MCF 10A (cell line): Measurements from ENCODE around the gene TOMM40. TPM values are rescaled to one million over a fixed set of nuclear protein-coding genes. Genes with fewer than 3 reads are reported as not detected.

ENCODE experiments used
- BruUV-seq: library from RNA; stranded (reverse); fragments of 400-500 nt; replicated peaks from 2 replicates; lab custom pipeline; 2021; lab: Mats Ljungman, UMichigan
- CTCF ChIA-PET: fragments of 300-600 bp; sonication (Branson Sonifier 250); formaldehyde crosslinking; extraction: SDS; loops from one replicate; lab custom pipeline; 2021; ENCODE audit warnings: antibody characterized with exemption, inconsistent platforms; lab: Yijun Ruan, JAX
- POLR2A ChIA-PET: fragments of 300-600, 350-650 bp; sonication (Branson Sonifier 250); formaldehyde crosslinking; extraction: SDS; loops from one replicate; lab custom pipeline; 2020; ENCODE audit warnings: antibody characterized with exemption, inconsistent platforms; lab: Yijun Ruan, JAX
- DNase-seq: peaks from one replicate; pipeline ENCODE4 v3.0.0-alpha.2; 2018; ENCODE audit not compliant: unreplicated experiment
- H3K27ac Mint-ChIP-seq: one replicate; pipeline ENCODE4 v1.8.0; 2022; ENCODE audit warnings: mild to moderate bottlenecking, low read depth, mixed read lengths; ENCODE audit not compliant: unreplicated experiment
- H3K27me3 Mint-ChIP-seq: one replicate; pipeline ENCODE4 v1.8.0; 2022; ENCODE audit warnings: mixed read lengths; ENCODE audit not compliant: insufficient read depth, unreplicated experiment
- H3K36me3 Mint-ChIP-seq: one replicate; pipeline ENCODE4 v1.8.0; 2022; ENCODE audit warnings: mild to moderate bottlenecking, moderate library complexity, mixed read lengths; ENCODE audit not compliant: insufficient read depth, unreplicated experiment
- H3K4me1 Mint-ChIP-seq: one replicate; pipeline ENCODE4 v1.8.0; 2022; ENCODE audit warnings: mixed read lengths; ENCODE audit not compliant: insufficient read depth, unreplicated experiment
- H3K4me3 Mint-ChIP-seq: one replicate; pipeline ENCODE4 v1.8.0; 2022; ENCODE audit warnings: mild to moderate bottlenecking, moderate library complexity, mixed read lengths; ENCODE audit not compliant: unreplicated experiment
- H3K9me3 Mint-ChIP-seq: one replicate; pipeline ENCODE4 v1.8.0; 2022; ENCODE audit warnings: mixed read lengths; ENCODE audit not compliant: unreplicated experiment
- intact Hi-C: fragments of 100-400 bp; cut with micrococcal nuclease; formaldehyde crosslinking; loops from 2 replicates; pipeline ENCODE4 v1.14.1; 2022
- total RNA-seq: library from RNA; stranded (reverse); gene quantifications from 2 replicates; pipeline ENCODE4 v1.2.3, GENCODE V29; 2022
- TF ChIP-seq, protein P1 (sequence below): fragments of 200-600 bp; IDR thresholded peaks from one replicate; pipeline ENCODE4 v1.8.0; 2022; ENCODE audit warnings: antibody characterized with exemption, mild to moderate bottlenecking; ENCODE audit not compliant: unreplicated experiment

The TOMM40 gene
- total RNA-seq, 1 experiment from 2014 or later = 114 TPM

DNA sequence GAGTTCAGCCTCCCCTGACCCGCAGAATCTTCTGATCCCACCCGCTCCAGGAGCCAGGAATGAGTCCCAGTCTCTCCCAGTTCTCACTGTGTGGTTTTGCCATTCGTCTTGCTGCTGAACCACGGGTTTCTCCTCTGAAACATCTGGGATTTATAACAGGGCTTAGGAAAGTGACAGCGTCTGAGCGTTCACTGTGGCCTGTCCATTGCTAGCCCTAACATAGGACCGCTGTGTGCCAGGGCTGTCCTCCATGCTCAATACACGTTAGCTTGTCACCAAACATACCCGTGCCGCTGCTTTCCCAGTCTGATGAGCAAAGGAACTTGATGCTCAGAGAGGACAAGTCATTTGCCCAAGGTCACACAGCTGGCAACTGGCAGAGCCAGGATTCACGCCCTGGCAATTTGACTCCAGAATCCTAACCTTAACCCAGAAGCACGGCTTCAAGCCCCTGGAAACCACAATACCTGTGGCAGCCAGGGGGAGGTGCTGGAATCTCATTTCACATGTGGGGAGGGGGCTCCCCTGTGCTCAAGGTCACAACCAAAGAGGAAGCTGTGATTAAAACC is 13.5 kb downstream of the TOMM40 start:
- POLR2A ChIA-PET = interaction anchor here (0.8 to 1.3 kb wide), 3 partner anchors 11 to 50 kb away, joined by 3 to 4 read pairs (median 3); partner anchors contain the start of gene CLPTM1
- no TSS peak for BruUV-seq
- intact Hi-C loops = no loop called here
- Mint-ChIP-seq H3K36me3 (peaks cover 47% of the 10 kb centered on the region), H3K27me3 (peaks cover 10% of the 10 kb centered on the region), H3K4me3 (no peak overlapping the region), H3K9me3 (no peaks in the 10 kb centered on the region), H3K4me1 (peaks cover 7% of the 10 kb centered on the region), H3K27ac (no peak overlapping the region)
- no peak for DNase-seq
- CTCF ChIA-PET = interaction anchor here (0.6 to 3.9 kb wide), 21 partner anchors 8 to 216 kb away, joined by 3 to 49 read pairs (median 4); partner anchors contain the start of genes APOC1 and TOMM40
- TF ChIP-seq, protein P1, sequence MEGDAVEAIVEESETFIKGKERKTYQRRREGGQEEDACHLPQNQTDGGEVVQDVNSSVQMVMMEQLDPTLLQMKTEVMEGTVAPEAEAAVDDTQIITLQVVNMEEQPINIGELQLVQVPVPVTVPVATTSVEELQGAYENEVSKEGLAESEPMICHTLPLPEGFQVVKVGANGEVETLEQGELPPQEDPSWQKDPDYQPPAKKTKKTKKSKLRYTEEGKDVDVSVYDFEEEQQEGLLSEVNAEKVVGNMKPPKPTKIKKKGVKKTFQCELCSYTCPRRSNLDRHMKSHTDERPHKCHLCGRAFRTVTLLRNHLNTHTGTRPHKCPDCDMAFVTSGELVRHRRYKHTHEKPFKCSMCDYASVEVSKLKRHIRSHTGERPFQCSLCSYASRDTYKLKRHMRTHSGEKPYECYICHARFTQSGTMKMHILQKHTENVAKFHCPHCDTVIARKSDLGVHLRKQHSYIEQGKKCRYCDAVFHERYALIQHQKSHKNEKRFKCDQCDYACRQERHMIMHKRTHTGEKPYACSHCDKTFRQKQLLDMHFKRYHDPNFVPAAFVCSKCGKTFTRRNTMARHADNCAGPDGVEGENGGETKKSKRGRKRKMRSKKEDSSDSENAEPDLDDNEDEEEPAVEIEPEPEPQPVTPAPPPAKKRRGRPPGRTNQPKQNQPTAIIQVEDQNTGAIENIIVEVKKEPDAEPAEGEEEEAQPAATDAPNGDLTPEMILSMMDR = peak; percentile 30

DNA sequence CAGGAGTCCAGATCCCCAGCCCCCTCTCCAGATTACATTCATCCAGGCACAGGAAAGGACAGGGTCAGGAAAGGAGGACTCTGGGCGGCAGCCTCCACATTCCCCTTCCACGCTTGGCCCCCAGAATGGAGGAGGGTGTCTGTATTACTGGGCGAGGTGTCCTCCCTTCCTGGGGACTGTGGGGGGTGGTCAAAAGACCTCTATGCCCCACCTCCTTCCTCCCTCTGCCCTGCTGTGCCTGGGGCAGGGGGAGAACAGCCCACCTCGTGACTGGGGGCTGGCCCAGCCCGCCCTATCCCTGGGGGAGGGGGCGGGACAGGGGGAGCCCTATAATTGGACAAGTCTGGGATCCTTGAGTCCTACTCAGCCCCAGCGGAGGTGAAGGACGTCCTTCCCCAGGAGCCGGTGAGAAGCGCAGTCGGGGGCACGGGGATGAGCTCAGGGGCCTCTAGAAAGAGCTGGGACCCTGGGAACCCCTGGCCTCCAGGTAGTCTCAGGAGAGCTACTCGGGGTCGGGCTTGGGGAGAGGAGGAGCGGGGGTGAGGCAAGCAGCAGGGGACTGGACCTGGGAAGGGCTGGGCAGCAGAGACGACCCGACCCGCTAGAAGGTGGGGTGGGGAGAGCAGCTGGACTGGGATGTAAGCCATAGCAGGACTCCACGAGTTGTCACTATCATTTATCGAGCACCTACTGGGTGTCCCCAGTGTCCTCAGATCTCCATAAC is 14.5 kb downstream of the TOMM40 start, which contains the start of gene APOE:
APOE (plus strand) TSS at position 360 of the 724 bp plus-strand sequence. CDS start 829 bp downstream, outside the sequence.
- Mint-ChIP-seq H3K4me3 (peak within 1 kb of the TSS; percentile 4), H3K9me3 (no peaks in the 10 kb centered on the region), H3K36me3 (peaks cover 36% of the 10 kb centered on the region), H3K27me3 (peaks cover 10% of the 10 kb centered on the region), H3K27ac (peak within 1 kb of the TSS; percentile 43), H3K4me1 (peaks cover 12% of the 10 kb centered on the region)
- ChIA-PET POLR2A (interaction anchor here (1.1 kb wide), 1 partner anchor 49 kb away, joined by 4 read pairs; the partner anchor contains the start of gene CLPTM1), CTCF (interaction anchor here (0.7 to 3.9 kb wide), 5 partner anchors 10 to 61 kb away, joined by 3 to 49 read pairs (median 4); no protein-coding TSS in a partner anchor)
- intact Hi-C loops = no loop called here
- no peak for DNase-seq
- TF ChIP-seq, protein P1 = no peak
- BruUV-seq = no TSS peak

DNA sequence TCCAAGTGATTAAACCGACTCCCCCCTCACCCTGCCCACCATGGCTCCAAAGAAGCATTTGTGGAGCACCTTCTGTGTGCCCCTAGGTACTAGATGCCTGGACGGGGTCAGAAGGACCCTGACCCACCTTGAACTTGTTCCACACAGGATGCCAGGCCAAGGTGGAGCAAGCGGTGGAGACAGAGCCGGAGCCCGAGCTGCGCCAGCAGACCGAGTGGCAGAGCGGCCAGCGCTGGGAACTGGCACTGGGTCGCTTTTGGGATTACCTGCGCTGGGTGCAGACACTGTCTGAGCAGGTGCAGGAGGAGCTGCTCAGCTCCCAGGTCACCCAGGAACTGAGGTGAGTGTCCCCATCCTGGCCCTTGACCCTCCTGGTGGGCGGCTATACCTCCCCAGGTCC is 16.6 kb downstream of the TOMM40 start:
- CTCF ChIA-PET = interaction anchor here (0.6 to 1.5 kb wide), 4 partner anchors 9 to 47 kb away, joined by 3 to 5 read pairs (median 3); no protein-coding TSS in a partner anchor
- Mint-ChIP-seq H3K4me3 (no peak overlapping the region), H3K36me3 (peaks cover 16% of the 10 kb centered on the region)

More for the DNA sequence above, 16.6 kb downstream of the TOMM40 start:
- peaks cover 10% of the 10 kb centered on the region for H3K27me3 Mint-ChIP-seq
- no peak for DNase-seq
- H3K9me3 Mint-ChIP-seq = no peaks in the 10 kb centered on the region
- no peak overlapping the region for H3K27ac Mint-ChIP-seq
- TF ChIP-seq, protein P1 = no peak
- intact Hi-C loops = no loop called here
- POLR2A ChIA-PET = interaction anchor here (0.9 to 1.1 kb wide), 2 partner anchors 17 to 47 kb away, joined by 3 read pairs; partner anchors contain the start of genes CLPTM1 and TOMM40
- peaks cover 22% of the 10 kb centered on the region for H3K4me1 Mint-ChIP-seq
- BruUV-seq = no TSS peak
